ENCODE data around the gene SETD5. TPM values are rescaled to one million over a fixed set of nuclear protein-coding genes. Genes with fewer than 3 reads are reported as not detected.
A peak's percentile ranks its signal among the peaks of the same experiment; 100 is the strongest.

Gene SETD5
- total RNA-seq, 1 donor from 2014 or later, result 161 TPM

- no peak overlapping the region for H3K27ac Mint-ChIP-seq (ENCODE audit: unreplicated experiment)
Observed at GRCh38 chr3:9433627-9434521, 36.5 kb downstream of the SETD5 start.

GRCh38 chr3:9435316-9435715 is 37.9 kb downstream of the SETD5 start:
- Mint-ChIP-seq H3K36me3 (ENCODE audit: unreplicated experiment) (peaks cover 61% of the 10 kb centered on the region), H3K9me3 (ENCODE audit: unreplicated experiment) (no peaks in the 10 kb centered on the region), H3K4me3 (ENCODE audit: unreplicated experiment) (no peak overlapping the region), H3K4me1 (ENCODE audit: unreplicated experiment) (no peaks in the 10 kb centered on the region), H3K27me3 (ENCODE audit: unreplicated experiment) (no peaks in the 10 kb centered on the region), H3K27ac (ENCODE audit: unreplicated experiment) (no peak overlapping the region)
- DNase-seq (ENCODE audit: extremely low spot score, unreplicated experiment), result no peak
- TF ChIP-seq CTCF (IDR thresholded peaks at IDR 0.05), result no peak

More at GRCh38 chr3:9433627-9434521, 36.5 kb downstream of the SETD5 start:
- Mint-ChIP-seq H3K4me3 (ENCODE audit: unreplicated experiment) (no peak overlapping the region), H3K36me3 (ENCODE audit: unreplicated experiment) (peaks cover 64% of the 10 kb centered on the region), H3K4me1 (ENCODE audit: unreplicated experiment) (no peaks in the 10 kb centered on the region), H3K27me3 (ENCODE audit: unreplicated experiment) (no peaks in the 10 kb centered on the region), H3K9me3 (ENCODE audit: unreplicated experiment) (no peaks in the 10 kb centered on the region)
- no peak for DNase-seq (ENCODE audit: extremely low spot score, unreplicated experiment)
- TF ChIP-seq CTCF (IDR thresholded peaks at IDR 0.05), result no peak

GRCh38 chr3:9439331-9439730 is 41.9 kb downstream of the SETD5 start:
- DNase-seq (ENCODE audit: extremely low spot score, unreplicated experiment), result no peak
- H3K4me3 Mint-ChIP-seq (ENCODE audit: unreplicated experiment), result no peak overlapping the region
- peaks cover 74% of the 10 kb centered on the region for H3K36me3 Mint-ChIP-seq (ENCODE audit: unreplicated experiment)

GRCh38 chr3:9441501-9442221 is 44.2 kb downstream of the SETD5 start:
- no peaks in the 10 kb centered on the region for H3K9me3 Mint-ChIP-seq (ENCODE audit: unreplicated experiment)
- no peak for TF ChIP-seq CTCF (IDR thresholded peaks at IDR 0.05)
- H3K4me1 Mint-ChIP-seq (ENCODE audit: unreplicated experiment), result no peaks in the 10 kb centered on the region
- peaks cover 69% of the 10 kb centered on the region for H3K36me3 Mint-ChIP-seq (ENCODE audit: unreplicated experiment)
- no peak overlapping the region for H3K4me3 Mint-ChIP-seq (ENCODE audit: unreplicated experiment)
- DNase-seq (ENCODE audit: extremely low spot score, unreplicated experiment), result no peak
- no peak overlapping the region for H3K27ac Mint-ChIP-seq (ENCODE audit: unreplicated experiment)
- H3K27me3 Mint-ChIP-seq (ENCODE audit: unreplicated experiment), result no peaks in the 10 kb centered on the region

More at GRCh38 chr3:9439331-9439730, 41.9 kb downstream of the SETD5 start:
- Mint-ChIP-seq H3K4me1 (ENCODE audit: unreplicated experiment) (no peaks in the 10 kb centered on the region), H3K27me3 (ENCODE audit: unreplicated experiment) (no peaks in the 10 kb centered on the region), H3K9me3 (ENCODE audit: unreplicated experiment) (no peaks in the 10 kb centered on the region), H3K27ac (ENCODE audit: unreplicated experiment) (peak overlapping the region; percentile 13)
- TF ChIP-seq CTCF (IDR thresholded peaks at IDR 0.05), result no peak

GRCh38 chr3:9448071-9448470 is 50.7 kb downstream of the SETD5 start:
- Mint-ChIP-seq H3K36me3 (ENCODE audit: unreplicated experiment) (peaks cover 74% of the 10 kb centered on the region), H3K4me3 (ENCODE audit: unreplicated experiment) (no peak overlapping the region), H3K27me3 (ENCODE audit: unreplicated experiment) (no peaks in the 10 kb centered on the region), H3K4me1 (ENCODE audit: unreplicated experiment) (peaks cover 3% of the 10 kb centered on the region), H3K27ac (ENCODE audit: unreplicated experiment) (no peak overlapping the region), H3K9me3 (ENCODE audit: unreplicated experiment) (no peaks in the 10 kb centered on the region)
- no peak for TF ChIP-seq CTCF (IDR thresholded peaks at IDR 0.05)
- no peak for DNase-seq (ENCODE audit: extremely low spot score, unreplicated experiment)
